Astrocyte (in vitro differentiated cells and primary cell): ENCODE measurements around the gene ZBTB17. TPM values are rescaled to one million over a fixed set of nuclear protein-coding genes. Genes with fewer than 3 reads are reported as not detected.
"Not testable (repeated sequence)": the region's sequence is repeated elsewhere in the genome, so short reads cannot be mapped to it uniquely, and the experiment has no call there.

Experiments used
- DNase-seq: peaks from one replicate; pipeline ENCODE4 v3.0.0-alpha.2; 2010; ENCODE audit warnings: low read depth
- FAIRE-seq: peaks from 2 replicates; lab custom pipeline; 2011; peaks lifted over from hg19 to GRCh38; lab: Jason Lieb, UNC
- H2AFZ ChIP-seq: 2 replicates; pipeline ENCODE4 v1.6.0; 2012; ENCODE audit warnings: low read depth, low read length, inconsistent platforms
- H3K27ac ChIP-seq: 2 replicates; pipeline ENCODE4 v1.5.1; 2011; ENCODE audit warnings: low read depth, low read length, inconsistent platforms
- H3K27me3 ChIP-seq: 2 replicates; pipeline ENCODE4 v1.6.0; 2011; ENCODE audit warnings: low read length, inconsistent platforms; ENCODE audit not compliant: insufficient read depth
- H3K36me3 ChIP-seq: 2 replicates; pipeline ENCODE4 v1.5.1; 2011; ENCODE audit warnings: low read length, inconsistent platforms; ENCODE audit not compliant: insufficient read depth
- H3K4me1 ChIP-seq: 2 replicates; pipeline ENCODE4 v1.5.1; 2011; ENCODE audit warnings: low read length, inconsistent platforms; ENCODE audit not compliant: insufficient read depth
- H3K4me2 ChIP-seq: 2 replicates; pipeline ENCODE4 v1.6.0; 2012; ENCODE audit warnings: low read length, inconsistent platforms
- H3K4me3 ChIP-seq: 2 replicates; pipeline ENCODE4 v1.5.1; 2011; ENCODE audit warnings: low read depth, mild to moderate bottlenecking, low read length, inconsistent platforms; ENCODE audit not compliant: insufficient read depth
- H3K79me2 ChIP-seq: 2 replicates; pipeline ENCODE4 v1.6.0; 2012; ENCODE audit warnings: mild to moderate bottlenecking, low read length, inconsistent platforms; ENCODE audit not compliant: insufficient read depth
- H3K9ac ChIP-seq: 2 replicates; pipeline ENCODE4 v1.6.0; 2012; ENCODE audit warnings: mild to moderate bottlenecking, low read length, inconsistent platforms
- H3K9me3 ChIP-seq: 2 replicates; pipeline ENCODE4 v1.5.1; 2012; ENCODE audit warnings: low read depth, mild to moderate bottlenecking, low read length, inconsistent platforms; ENCODE audit not compliant: insufficient read depth
- H4K20me1 ChIP-seq: 2 replicates; pipeline ENCODE4 v1.6.0; 2012; ENCODE audit warnings: low read length, inconsistent platforms; ENCODE audit not compliant: insufficient read depth
- H3K27ac Mint-ChIP-seq: one replicate; pipeline ENCODE4 v1.8.0; 2021; ENCODE audit warnings: mild to moderate bottlenecking, mixed read lengths; ENCODE audit not compliant: unreplicated experiment
- H3K27me3 Mint-ChIP-seq: one replicate; pipeline ENCODE4 v1.8.0; 2021; ENCODE audit warnings: low read depth, mixed read lengths; ENCODE audit not compliant: unreplicated experiment
- H3K36me3 Mint-ChIP-seq: one replicate; pipeline ENCODE4 v1.8.0; 2021; ENCODE audit warnings: low read depth, mixed read lengths; ENCODE audit not compliant: unreplicated experiment
- H3K4me1 Mint-ChIP-seq: one replicate; pipeline ENCODE4 v1.8.0; 2021; ENCODE audit warnings: low read depth, mixed read lengths; ENCODE audit not compliant: unreplicated experiment
- H3K4me3 Mint-ChIP-seq: one replicate; pipeline ENCODE4 v1.8.0; 2021; ENCODE audit warnings: mild to moderate bottlenecking, moderate library complexity, mixed read lengths; ENCODE audit not compliant: unreplicated experiment
- H3K9me3 Mint-ChIP-seq: one replicate; pipeline ENCODE4 v1.8.0; 2021; ENCODE audit warnings: mild to moderate bottlenecking, mixed read lengths; ENCODE audit not compliant: unreplicated experiment
- EZH2 ChIP-seq: IDR thresholded peaks from 2 replicates; pipeline ENCODE4 v1.6.1; 2012; ENCODE audit warnings: mild to moderate bottlenecking, low read length, inconsistent platforms; ENCODE audit not compliant: insufficient read depth
- total RNA-seq: library from RNA; stranded (reverse); gene quantifications from 2 replicates; pipeline ENCODE4 v1.2.1, GENCODE V29; 2021
- TF ChIP-seq, protein P1 (sequence below): IDR thresholded peaks from 2 replicates; pipeline ENCODE4 v1.5.1; 2011; ENCODE audit warnings: low read depth, mild to moderate bottlenecking, inconsistent platforms, low read length, moderate library complexity; ENCODE audit not compliant: insufficient read depth

The ZBTB17 gene
- total RNA-seq, 1 donor from 2014 or later = 28.1 TPM

DNA sequence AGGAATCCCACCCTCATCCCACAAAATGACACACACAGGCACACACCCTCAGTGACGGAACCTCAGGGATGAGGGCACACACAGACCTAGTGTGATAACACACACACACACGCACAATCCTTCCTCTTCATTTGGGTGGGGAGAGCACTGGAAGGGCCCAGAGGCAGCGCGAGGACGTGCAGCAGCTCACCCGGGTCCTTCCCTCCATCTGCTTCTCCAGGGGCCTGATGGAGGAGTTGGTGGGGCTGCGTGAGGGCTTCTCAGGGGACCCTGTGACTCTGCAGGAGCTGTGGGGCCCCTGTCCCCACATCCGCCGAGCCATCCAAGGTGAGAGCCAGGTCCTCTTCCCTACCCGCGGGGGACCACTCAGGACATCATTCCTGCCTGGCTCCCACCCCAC, 46.5 kb upstream of the ZBTB17 start:
- no peak overlapping the region for H3K4me3 ChIP-seq
- no peaks in the 10 kb centered on the region for H3K27me3 ChIP-seq
- no peaks in the 10 kb centered on the region for H3K79me2 ChIP-seq
- H3K9me3 ChIP-seq = no peaks in the 10 kb centered on the region
- peaks cover 33% of the 10 kb centered on the region for H3K27me3 Mint-ChIP-seq
- TF ChIP-seq, protein P1, sequence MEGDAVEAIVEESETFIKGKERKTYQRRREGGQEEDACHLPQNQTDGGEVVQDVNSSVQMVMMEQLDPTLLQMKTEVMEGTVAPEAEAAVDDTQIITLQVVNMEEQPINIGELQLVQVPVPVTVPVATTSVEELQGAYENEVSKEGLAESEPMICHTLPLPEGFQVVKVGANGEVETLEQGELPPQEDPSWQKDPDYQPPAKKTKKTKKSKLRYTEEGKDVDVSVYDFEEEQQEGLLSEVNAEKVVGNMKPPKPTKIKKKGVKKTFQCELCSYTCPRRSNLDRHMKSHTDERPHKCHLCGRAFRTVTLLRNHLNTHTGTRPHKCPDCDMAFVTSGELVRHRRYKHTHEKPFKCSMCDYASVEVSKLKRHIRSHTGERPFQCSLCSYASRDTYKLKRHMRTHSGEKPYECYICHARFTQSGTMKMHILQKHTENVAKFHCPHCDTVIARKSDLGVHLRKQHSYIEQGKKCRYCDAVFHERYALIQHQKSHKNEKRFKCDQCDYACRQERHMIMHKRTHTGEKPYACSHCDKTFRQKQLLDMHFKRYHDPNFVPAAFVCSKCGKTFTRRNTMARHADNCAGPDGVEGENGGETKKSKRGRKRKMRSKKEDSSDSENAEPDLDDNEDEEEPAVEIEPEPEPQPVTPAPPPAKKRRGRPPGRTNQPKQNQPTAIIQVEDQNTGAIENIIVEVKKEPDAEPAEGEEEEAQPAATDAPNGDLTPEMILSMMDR = no peak
- no peak for TF ChIP-seq EZH2
- no peaks in the 10 kb centered on the region for H3K9me3 Mint-ChIP-seq
- H4K20me1 ChIP-seq = no peaks in the 10 kb centered on the region
- no peak overlapping the region for H3K27ac Mint-ChIP-seq
- H3K9ac ChIP-seq = no peak overlapping the region
- no peak overlapping the region for H3K4me2 ChIP-seq
- no peak overlapping the region for H3K4me3 Mint-ChIP-seq
- H3K36me3 Mint-ChIP-seq = no peaks in the 10 kb centered on the region
- no peak overlapping the region for H2AFZ ChIP-seq
- peaks cover 21% of the 10 kb centered on the region for H3K4me1 Mint-ChIP-seq
- no peak for FAIRE-seq
- H3K27ac ChIP-seq = no peak overlapping the region
- no peak for DNase-seq
- no peaks in the 10 kb centered on the region for H3K36me3 ChIP-seq
- peaks cover 26% of the 10 kb centered on the region for H3K4me1 ChIP-seq

DNA sequence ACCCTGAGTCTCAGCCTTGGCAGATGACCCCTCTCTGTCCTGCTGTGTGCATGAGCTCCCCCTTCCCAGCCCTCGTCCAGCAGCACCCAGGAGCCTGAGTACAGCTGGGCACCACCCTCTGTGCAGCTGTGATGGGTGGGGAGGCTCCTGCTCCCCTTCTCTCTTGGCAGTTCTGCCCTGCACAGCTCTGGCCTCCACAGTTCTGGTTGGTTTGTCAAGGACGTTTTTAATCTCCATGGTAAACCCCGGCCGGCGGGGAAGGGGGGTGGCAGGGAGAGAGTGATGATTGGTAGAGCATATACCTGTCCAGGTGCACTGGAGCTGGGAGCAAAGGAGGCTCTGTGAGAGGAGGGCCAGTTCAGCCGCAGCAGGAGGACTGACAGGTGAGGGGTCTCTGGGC, 45.8 kb upstream of the ZBTB17 start, which contains the start of gene CLCNKA:
Gene CLCNKA (plus strand): TSS at position 356 of the 400 bp plus-strand sequence. CDS start 584 bp downstream, outside the sequence.
- no peaks in the 10 kb centered on the region for H4K20me1 ChIP-seq
- Mint-ChIP-seq H3K36me3 (no peaks in the 10 kb centered on the region), H3K9me3 (no peaks in the 10 kb centered on the region), H3K27ac (peak within 1 kb of the TSS; percentile 12), H3K4me1 (peaks cover 21% of the 10 kb centered on the region), H3K27me3 (peaks cover 33% of the 10 kb centered on the region), H3K4me3 (no peak within 1 kb of the TSS)
- H3K27ac ChIP-seq = no peak within 1 kb of the TSS
- no peak within 1 kb of the TSS for H3K4me2 ChIP-seq
- TF ChIP-seq EZH2 = no peak
- TF ChIP-seq, protein P1 = no peak
- FAIRE-seq (no peak), DNase-seq (no peak)
- H3K27me3 ChIP-seq = no peaks in the 10 kb centered on the region
- no peak within 1 kb of the TSS for H2AFZ ChIP-seq
- H3K9me3 ChIP-seq = no peaks in the 10 kb centered on the region
- no peaks in the 10 kb centered on the region for H3K79me2 ChIP-seq
- no peaks in the 10 kb centered on the region for H3K36me3 ChIP-seq
- no peak within 1 kb of the TSS for H3K9ac ChIP-seq
- no peak within 1 kb of the TSS for H3K4me3 ChIP-seq
- peaks cover 26% of the 10 kb centered on the region for H3K4me1 ChIP-seq

DNA sequence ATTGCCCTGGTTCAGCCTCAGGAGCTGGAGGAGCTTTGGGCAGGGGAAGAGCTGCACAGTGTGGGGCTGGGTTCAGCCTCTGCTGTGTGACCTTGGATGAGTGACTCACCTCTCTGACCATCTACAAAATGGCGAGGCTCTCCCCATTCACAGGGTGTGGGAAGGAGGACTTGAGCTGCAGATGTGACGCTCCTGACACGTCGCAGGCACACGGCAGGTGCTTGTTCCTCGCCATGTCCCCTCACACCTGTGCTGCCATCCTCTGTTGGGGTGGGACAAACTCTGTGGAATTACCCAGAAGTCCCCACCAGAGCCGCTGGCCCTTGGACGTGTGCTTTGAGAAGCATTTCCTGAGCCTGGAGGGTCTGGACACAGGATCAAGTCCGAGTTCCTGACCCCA, 45.0 kb upstream of the ZBTB17 start:
- DNase-seq, H3K4me3 ChIP-seq, H3K79me2 ChIP-seq, H4K20me1 ChIP-seq, H3K27ac Mint-ChIP-seq, H3K36me3 ChIP-seq, H3K9me3 Mint-ChIP-seq, H3K36me3 Mint-ChIP-seq, H3K4me2 ChIP-seq, H3K9ac ChIP-seq, H3K9me3 ChIP-seq, H3K4me3 Mint-ChIP-seq, FAIRE-seq, H3K27ac ChIP-seq, H3K27me3 ChIP-seq, H2AFZ ChIP-seq: not testable (repeated sequence)
- H3K27me3 Mint-ChIP-seq = peaks cover 33% of the 10 kb centered on the region
- H3K4me1 ChIP-seq = peaks cover 29% of the 10 kb centered on the region
- peaks cover 21% of the 10 kb centered on the region for H3K4me1 Mint-ChIP-seq
